Type B pancreatic cell (in vitro differentiated cells): Measurements from ENCODE around the gene ZC3HAV1L. TPM values are rescaled to one million over a fixed set of nuclear protein-coding genes. Genes with fewer than 3 reads are reported as not detected.
"Not testable (repeated sequence)": the region's sequence is repeated elsewhere in the genome, so short reads cannot be mapped to it uniquely, and the experiment has no call there.

Experiments
- DNase-seq: peaks from one replicate; pipeline ENCODE4 v3.0.0; 2021; ENCODE audit warnings: mixed read lengths; ENCODE audit not compliant: unreplicated experiment; ENCODE audit errors: extremely low spot score
- H3K27ac Mint-ChIP-seq: 2 replicates; pipeline ENCODE4 v1.8.0; 2021; ENCODE audit warnings: mild to moderate bottlenecking, mixed read lengths
- H3K27me3 Mint-ChIP-seq: 2 replicates; pipeline ENCODE4 v1.8.0; 2021; ENCODE audit warnings: mixed read lengths
- H3K36me3 Mint-ChIP-seq: 2 replicates; pipeline ENCODE4 v1.8.0; 2021; ENCODE audit warnings: mixed read lengths
- H3K4me1 Mint-ChIP-seq: one replicate; pipeline ENCODE4 v1.8.0; 2021; ENCODE audit warnings: mixed read lengths; ENCODE audit not compliant: unreplicated experiment
- H3K4me3 Mint-ChIP-seq: 2 replicates; pipeline ENCODE4 v1.8.0; 2021; ENCODE audit warnings: mild to moderate bottlenecking, mixed read lengths
- H3K9me3 Mint-ChIP-seq: 2 replicates; pipeline ENCODE4 v1.8.0; 2021; ENCODE audit warnings: mixed read lengths
- CTCF ChIP-seq: fragments of 200-600 bp; sonication (generic); conservative IDR thresholded peaks from 2 replicates; pipeline ENCODE4 v1.5.0; 2021; ENCODE audit warnings: antibody characterized with exemption, mild to moderate bottlenecking
- total RNA-seq: library from RNA; stranded (reverse); gene quantifications from 2 replicates; pipeline ENCODE4 v1.2.1, GENCODE V29; 2021; ENCODE audit warnings: low replicate concordance

ZC3HAV1L gene
- total RNA-seq, 1 donor from 2014 or later, result 3.1 TPM

DNA sequence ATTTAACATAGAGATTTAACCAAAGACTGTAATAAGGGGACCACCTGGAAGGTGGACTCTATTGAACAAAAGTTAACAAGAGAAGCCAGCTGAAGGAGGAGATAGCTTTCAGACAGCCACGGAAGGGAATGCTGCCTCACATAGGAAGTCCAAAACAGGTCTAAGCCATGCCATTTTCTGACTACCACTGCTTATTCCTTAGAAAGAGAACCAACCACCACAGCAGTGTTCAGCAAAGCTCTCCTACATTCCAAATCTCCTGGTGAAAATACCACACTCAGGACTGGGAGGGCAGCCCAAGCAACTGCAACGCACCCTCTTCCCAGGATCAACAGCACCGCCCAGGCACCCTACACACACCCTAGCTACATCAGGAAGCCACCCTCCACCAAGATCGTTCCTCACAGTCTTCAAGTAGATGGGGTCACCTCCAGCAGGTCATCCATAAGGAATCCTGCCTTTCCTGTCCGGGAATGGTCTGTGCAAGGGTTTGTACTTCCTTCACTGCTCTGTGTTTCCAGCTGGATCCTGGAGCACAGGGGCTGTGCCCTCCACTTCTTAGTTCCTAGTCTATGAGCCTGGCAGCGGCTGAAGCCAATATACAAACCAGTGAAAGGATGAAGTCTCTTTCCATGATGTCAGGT lies 57.2 kb downstream of the ZC3HAV1L start:
- H3K4me3 Mint-ChIP-seq, result peak overlapping the region; percentile 97
- peak overlapping the region; percentile 93 for H3K27ac Mint-ChIP-seq
- peaks cover 44% of the 10 kb centered on the region for H3K4me1 Mint-ChIP-seq
- no peak for DNase-seq
- peaks cover 6% of the 10 kb centered on the region for H3K27me3 Mint-ChIP-seq
- no peak for TF ChIP-seq CTCF
- peaks cover 6% of the 10 kb centered on the region for H3K36me3 Mint-ChIP-seq
- H3K9me3 Mint-ChIP-seq, result no peaks in the 10 kb centered on the region

DNA sequence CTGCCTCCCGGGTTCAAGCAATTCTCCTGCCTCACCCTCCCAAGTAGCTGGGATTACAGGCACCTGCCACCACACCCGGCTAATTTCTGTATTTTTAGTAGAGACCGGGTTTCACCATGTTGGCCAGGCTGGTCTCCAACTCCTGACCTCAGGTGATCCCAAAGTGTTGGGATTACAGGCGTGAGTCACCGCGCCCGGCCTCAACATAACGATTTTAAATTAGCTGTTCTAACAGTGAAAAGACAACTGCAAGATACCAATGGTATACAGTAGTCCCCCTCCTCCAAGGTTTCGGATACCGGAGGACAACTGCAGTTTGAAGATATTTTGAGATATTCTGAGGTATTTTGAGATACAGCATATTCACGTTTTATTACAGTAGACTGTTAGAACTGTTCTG lies 59.7 kb downstream of the ZC3HAV1L start:
- H3K4me3 Mint-ChIP-seq, H3K9me3 Mint-ChIP-seq, H3K27me3 Mint-ChIP-seq, DNase-seq, H3K27ac Mint-ChIP-seq: not testable (repeated sequence)
- Mint-ChIP-seq H3K36me3 (peaks cover 18% of the 10 kb centered on the region), H3K4me1 (peaks cover 54% of the 10 kb centered on the region)

Other genes starting within 250 kb of the ZC3HAV1L start
- gene TMEM213, start 238.0 kb downstream of the ZC3HAV1L start, total RNA-seq, result not detected in 2 replicates
- 0.89 and 1.6 TPM in 2 replicates for gene ATP6V0A4, start 237.8 kb downstream of the ZC3HAV1L start, total RNA-seq
- gene KIAA1549, start 54.7 kb downstream of the ZC3HAV1L start, total RNA-seq, result 14.0 and 24.4 TPM in 2 replicates
- gene ZC3HAV1, start 73.7 kb upstream of the ZC3HAV1L start, total RNA-seq, result 20.7 and 30.5 TPM in 2 replicates
- gene UBN2, start 195.2 kb upstream of the ZC3HAV1L start, total RNA-seq, result 26.3 and 31.7 TPM in 2 replicates